H1 (cell line): ENCODE measurements around the gene RALGAPA1. TPM values are rescaled to one million over a fixed set of nuclear protein-coding genes. Genes with fewer than 3 reads are reported as not detected.

Experiments used
- CBX8 ChIP-seq: fragments of 300-800, 300-1000 bp; sonication (generic); IDR thresholded peaks from 2 replicates; pipeline ENCODE4 v1.7.1; 2016; ENCODE audit warnings: low read depth, low read length, borderline replicate concordance
- RBBP5 ChIP-seq: IDR thresholded peaks from 2 replicates; pipeline ENCODE4 v1.7.1; 2012; ENCODE audit warnings: low read depth, mild to moderate bottlenecking, inconsistent platforms, low read length, moderate library complexity, borderline replicate concordance
- polyA plus RNA-seq, 7 experiments: library from polyadenylated mRNA; depleted of rRNA in 3 of 7; stranded (reverse) in 5 of 7; unstranded in 2 of 7; fragments of >200 nt in 5 of 7; fragments of 200-250 nt in 2 of 7; gene quantifications; 1 replicate in 5 of 7; 2 replicates in 1 of 7; 4 replicates in 1 of 7; pipeline versions ENCODE4 v1.2.1 to v1.2.3, GENCODE V29; 2011 to 2013; ENCODE audit warnings: missing spikeins in 2 of 7, mixed read lengths in 2 of 7
- total RNA-seq: library from RNA; stranded (reverse); fragmentation: NEBNext Ultra II Directional; extraction: Animal tissue kit (Norgen Biotek cat#: 25700); gene quantifications from 2 replicates; pipeline ENCODE4 v1.2.1, GENCODE V29; 2021

Gene RALGAPA1
- total and polyA plus RNA-seq, 2 of the 8 experiments (the other 6 are each of a cell fraction or from before 2014, with no cell fraction given): 4.2 to 26.7 TPM

- no peak for TF ChIP-seq RBBP5
- TF ChIP-seq CBX8: no peak
Measured at GRCh38 chr14:35509846-35510245, 299.2 kb downstream of the RALGAPA1 start (continued).
